Activated CD8-positive, alpha-beta T cell treated with anti-CD3 and anti-CD28 coated beads for 36 hours (primary cell): ENCODE measurements around the gene SLC7A6. TPM values are rescaled to one million over a fixed set of nuclear protein-coding genes. Genes with fewer than 3 reads are reported as not detected.

ENCODE experiments used
- ATAC-seq: fragments of 200-7000 bp; cut with Tn5 transposase; one replicate; pipeline ENCODE4 v1.10.0; 2021; ENCODE audit warnings: mild to moderate bottlenecking, moderate library complexity
- CTCF ChIA-PET: fragments of 350-600 bp; sonication (Branson Sonifier 250); formaldehyde crosslinking; loops from one replicate; lab custom pipeline; 2021; ENCODE audit warnings: antibody characterized with exemption; lab: Charles Lee
- POLR2A ChIA-PET: fragments of 350-600 bp; sonication (Branson Sonifier 250); formaldehyde crosslinking; loops from one replicate; lab custom pipeline; 2021; ENCODE audit warnings: antibody characterized with exemption; lab: Charles Lee
- DNase-seq: peaks from one replicate; pipeline ENCODE4 v3.0.0-alpha.2; 2020
- H3K27ac Mint-ChIP-seq: one replicate; pipeline ENCODE4 v1.8.0; 2021; ENCODE audit warnings: mild to moderate bottlenecking, mixed read lengths
- H3K27me3 Mint-ChIP-seq: one replicate; pipeline ENCODE4 v1.8.0; 2021; ENCODE audit warnings: mixed read lengths
- H3K36me3 Mint-ChIP-seq: one replicate; pipeline ENCODE4 v1.8.0; 2021; ENCODE audit warnings: low read depth, mixed read lengths
- H3K4me1 Mint-ChIP-seq: one replicate; pipeline ENCODE4 v1.8.0; 2021; ENCODE audit warnings: low read depth, mixed read lengths
- H3K4me3 Mint-ChIP-seq: one replicate; pipeline ENCODE4 v1.8.0; 2021; ENCODE audit warnings: mild to moderate bottlenecking, moderate library complexity, mixed read lengths
- H3K9me3 Mint-ChIP-seq: one replicate; pipeline ENCODE4 v1.8.0; 2021; ENCODE audit warnings: mixed read lengths
- CTCF ChIP-seq: fragments of 200-600 bp; IDR thresholded peaks from one replicate; pipeline ENCODE4 v1.8.0; 2022; ENCODE audit warnings: antibody characterized with exemption, mild to moderate bottlenecking
- intact Hi-C: fragments of 100-400 bp; cut with micrococcal nuclease; formaldehyde crosslinking; loops from one replicate; pipeline ENCODE4 v1.10.0; 2022
- total RNA-seq, 2 experiments: library from RNA; stranded (reverse); gene quantifications; one replicate each; pipeline ENCODE4 v1.2.3, GENCODE V29; 2021

SLC7A6 gene
- total RNA-seq: 10 to 100 TPM; 73.8 to 76.9 TPM

- H3K4me3 Mint-ChIP-seq: peak within 1 kb of the TSS; percentile 90
- H3K27me3 Mint-ChIP-seq: no peaks in the 10 kb centered on the region
- peak; percentile 71 for ATAC-seq
- intact Hi-C loops: loop anchor here (5.0 kb wide), 1 partner anchor 48 kb away; the partner anchor contains the start of genes PRMT7 and SLC7A6OS
- TF ChIP-seq CTCF: peak; percentile 89
- POLR2A ChIA-PET: interaction anchor here (0.6 to 4.8 kb wide), 24 partner anchors 10 to 793 kb away, joined by 3 to 56 read pairs (median 6); partner anchors contain the start of genes NFATC3, PLA2G15, PRMT7 and SLC7A6OS
- H3K36me3 Mint-ChIP-seq: peaks cover 24% of the 10 kb centered on the region
- peak; percentile 92 for DNase-seq
- no peaks in the 10 kb centered on the region for H3K9me3 Mint-ChIP-seq
- peak within 1 kb of the TSS; percentile 99 for H3K27ac Mint-ChIP-seq
- H3K4me1 Mint-ChIP-seq: peaks cover 43% of the 10 kb centered on the region
- CTCF ChIA-PET: interaction anchor here (0.6 to 9.0 kb wide), 32 partner anchors 9 to 256 kb away, joined by 3 to 444 read pairs (median 6); partner anchors contain the start of genes PLA2G15, PRMT7 and SLC7A6OS
Measured at GRCh38 chr16:68264128-68265077, at the start of gene SLC7A6. TSS of gene SLC7A6 (plus strand) at chr16:68264526. CDS start at chr16:68274727, 10,201 bp downstream.

GRCh38 chr16:68214726-68215125, 49.6 kb upstream of the SLC7A6 start:
- H3K27me3 Mint-ChIP-seq: no peaks in the 10 kb centered on the region
- ChIA-PET CTCF (interaction anchor here (0.9 to 4.8 kb wide), 3 partner anchors 13 to 571 kb away, joined by 3 to 26 read pairs (median 3); no protein-coding TSS in a partner anchor), POLR2A (interaction anchor here (0.6 to 1.5 kb wide), 3 partner anchors 19 to 85 kb away, joined by 3 to 4 read pairs (median 3); no protein-coding TSS in a partner anchor)
- peaks cover 33% of the 10 kb centered on the region for H3K4me1 Mint-ChIP-seq
- no peak for TF ChIP-seq CTCF
- intact Hi-C loops: no loop called here
- H3K4me3 Mint-ChIP-seq: no peak overlapping the region
- DNase-seq: no peak
- peak overlapping the region; percentile 57 for H3K27ac Mint-ChIP-seq
- ATAC-seq: no peak
- H3K36me3 Mint-ChIP-seq: peaks cover 19% of the 10 kb centered on the region
- no peaks in the 10 kb centered on the region for H3K9me3 Mint-ChIP-seq

- H3K4me3 Mint-ChIP-seq: no peak overlapping the region
- ChIA-PET POLR2A (interaction anchor here (0.9 kb wide), 1 partner anchor 21 kb away, joined by 3 read pairs; no protein-coding TSS in a partner anchor), CTCF (interaction anchor here (0.9 to 4.8 kb wide), 3 partner anchors 12 to 571 kb away, joined by 3 to 26 read pairs (median 3); no protein-coding TSS in a partner anchor)
- DNase-seq: no peak
- peaks cover 29% of the 10 kb centered on the region for H3K4me1 Mint-ChIP-seq
- TF ChIP-seq CTCF: no peak
- peak overlapping the region; percentile 55 for H3K27ac Mint-ChIP-seq
- H3K36me3 Mint-ChIP-seq: peaks cover 19% of the 10 kb centered on the region
- intact Hi-C loops: no loop called here
- no peak for ATAC-seq
- H3K9me3 Mint-ChIP-seq: no peaks in the 10 kb centered on the region
- no peaks in the 10 kb centered on the region for H3K27me3 Mint-ChIP-seq
Measured at GRCh38 chr16:68215302-68215701, 49.0 kb upstream of the SLC7A6 start.

GRCh38 chr16:68216240-68216639, 48.1 kb upstream of the SLC7A6 start:
- DNase-seq: no peak
- H3K27me3 Mint-ChIP-seq: no peaks in the 10 kb centered on the region
- H3K27ac Mint-ChIP-seq: peak overlapping the region; percentile 51
- ChIA-PET CTCF (interaction anchor here (0.7 to 4.8 kb wide), 2 partner anchors 11 to 123 kb away, joined by 3 to 26 read pairs; no protein-coding TSS in a partner anchor), POLR2A (interaction anchor here (0.7 to 1.7 kb wide), 4 partner anchors 11 to 136 kb away, joined by 3 to 4 read pairs (median 4); no protein-coding TSS in a partner anchor)
- H3K9me3 Mint-ChIP-seq: no peaks in the 10 kb centered on the region
- TF ChIP-seq CTCF: no peak
- peaks cover 15% of the 10 kb centered on the region for H3K36me3 Mint-ChIP-seq
- intact Hi-C loops: no loop called here
- ATAC-seq: no peak
- no peak overlapping the region for H3K4me3 Mint-ChIP-seq
- H3K4me1 Mint-ChIP-seq: peaks cover 20% of the 10 kb centered on the region
